ENCODE results near the gene RCE1.
"Not testable (repeated sequence)": the region's sequence is repeated elsewhere in the genome, so short reads cannot be mapped to it uniquely, and the experiment has no call there.

The RCE1 gene

GRCh38 chr11:66842896-66843775 is at the start of gene RCE1:
Gene RCE1 (plus strand): TSS chr11:66843441. CDS start chr11:66843456, 15 bp downstream.
- no peak for TF ChIP-seq CTCF (IDR thresholded peaks at IDR 0.05; ENCODE audit: insufficient read depth, missing control alignments)
- DNase-seq (ENCODE audit: insufficient read length, low spot score) = peak; percentile 84
- FAIRE-seq = no peak

- DNase-seq (ENCODE audit: insufficient read length, low spot score); FAIRE-seq: not testable (repeated sequence)
These were observed 43.4 kb upstream of the RCE1 start for GRCh38 chr11:66799815-66800214.

GRCh38 chr11:66800720-66801428 is 42.4 kb upstream of the RCE1 start:
- DNase-seq (ENCODE audit: insufficient read length, low spot score) (no peak), FAIRE-seq (no peak)
- no peak for TF ChIP-seq CTCF (IDR thresholded peaks at IDR 0.05; ENCODE audit: insufficient read depth, missing control alignments)

- TF ChIP-seq CTCF (IDR thresholded peaks at IDR 0.05; ENCODE audit: insufficient read depth, missing control alignments) = no peak
- DNase-seq (ENCODE audit: insufficient read length, low spot score) (no peak), FAIRE-seq (no peak)
These were observed 33.6 kb upstream of the RCE1 start for GRCh38 chr11:66809592-66809991.

- no peak for DNase-seq (ENCODE audit: insufficient read length, low spot score)
- TF ChIP-seq CTCF (IDR thresholded peaks at IDR 0.05; ENCODE audit: insufficient read depth, missing control alignments) = no peak
- FAIRE-seq = no peak
These were observed 32.6 kb upstream of the RCE1 start for GRCh38 chr11:66810576-66811185.

GRCh38 chr11:66814678-66815077 is 28.6 kb upstream of the RCE1 start:
- no peak for FAIRE-seq
- no peak for TF ChIP-seq CTCF (IDR thresholded peaks at IDR 0.05; ENCODE audit: insufficient read depth, missing control alignments)
- DNase-seq (ENCODE audit: insufficient read length, low spot score) = no peak

- FAIRE-seq = no peak
- DNase-seq (ENCODE audit: insufficient read length, low spot score) = no peak
- no peak for TF ChIP-seq CTCF (IDR thresholded peaks at IDR 0.05; ENCODE audit: insufficient read depth, missing control alignments)
These were observed 27.6 kb upstream of the RCE1 start for GRCh38 chr11:66815646-66816045.
